ACHN (cell line): ENCODE data around the gene ARSH.
"Not testable (repeated sequence)": the region's sequence is repeated elsewhere in the genome, so short reads cannot be mapped to it uniquely, and the experiment has no call there.

Experiments
- DNase-seq: peaks from one replicate; pipeline ENCODE4 v3.0.0-alpha.2; 2015
- in situ Hi-C: cut with HindIII; loops from 2 replicates; pipeline ENCODE4 v1.10.0; 2017; ENCODE audit warnings: low sequenced_read_pairs, low pct_ligation_motif_present, low pct_unique_long_range_greater_than_20kb

The ARSH gene, protein sequence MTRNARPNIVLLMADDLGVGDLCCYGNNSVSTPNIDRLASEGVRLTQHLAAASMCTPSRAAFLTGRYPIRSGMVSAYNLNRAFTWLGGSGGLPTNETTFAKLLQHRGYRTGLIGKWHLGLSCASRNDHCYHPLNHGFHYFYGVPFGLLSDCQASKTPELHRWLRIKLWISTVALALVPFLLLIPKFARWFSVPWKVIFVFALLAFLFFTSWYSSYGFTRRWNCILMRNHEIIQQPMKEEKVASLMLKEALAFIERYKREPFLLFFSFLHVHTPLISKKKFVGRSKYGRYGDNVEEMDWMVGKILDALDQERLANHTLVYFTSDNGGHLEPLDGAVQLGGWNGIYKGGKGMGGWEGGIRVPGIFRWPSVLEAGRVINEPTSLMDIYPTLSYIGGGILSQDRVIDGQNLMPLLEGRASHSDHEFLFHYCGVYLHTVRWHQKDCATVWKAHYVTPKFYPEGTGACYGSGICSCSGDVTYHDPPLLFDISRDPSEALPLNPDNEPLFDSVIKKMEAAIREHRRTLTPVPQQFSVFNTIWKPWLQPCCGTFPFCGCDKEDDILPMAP

GRCh38 chrX:3006495-3006894, at the start of gene ARSH:
Gene ARSH (plus strand): TSS chrX:3006546. CDS start chrX:3006613, 67 bp downstream.
- DNase-seq: no peak
- in situ Hi-C loops: no loop called here

GRCh38 chrX:2958199-2958598, 48.1 kb upstream of the ARSH start:
- no peak for DNase-seq
- in situ Hi-C loops: no loop called here

DNA sequence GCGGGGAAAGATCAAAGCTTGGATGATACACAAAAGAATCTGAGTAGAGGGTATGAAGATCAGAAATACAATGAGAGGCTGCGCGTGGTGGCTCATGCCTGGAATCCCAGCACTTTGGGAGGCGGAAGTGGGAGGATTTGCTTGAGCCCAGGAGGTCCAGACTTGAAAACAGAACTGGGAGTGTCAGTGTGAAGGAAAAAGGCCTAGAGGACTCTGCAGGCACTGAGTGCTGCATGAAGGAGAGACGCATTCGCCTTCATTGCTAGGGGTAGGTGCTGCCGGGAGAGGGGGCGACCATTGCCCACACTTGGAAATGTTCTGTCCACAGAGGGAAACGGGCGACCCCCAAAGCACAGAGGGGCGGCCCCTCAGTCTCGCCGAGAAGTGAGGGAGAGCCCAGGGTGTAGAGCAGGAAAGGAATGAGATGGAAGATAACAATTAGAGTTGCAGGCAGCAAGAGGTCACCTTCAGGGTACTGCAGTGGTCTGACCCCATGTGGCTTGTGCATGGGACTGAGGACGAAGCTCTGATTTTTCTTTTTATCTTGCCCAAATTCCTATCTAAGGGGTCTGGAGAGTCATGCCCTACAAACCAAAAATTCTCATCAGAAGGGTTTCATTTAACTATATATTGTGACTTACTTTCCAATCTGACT, 45.4 kb upstream of the ARSH start:
- in situ Hi-C loops: no loop called here

GRCh38 chrX:2962381-2962780, 44.0 kb upstream of the ARSH start:
- in situ Hi-C loops: no loop called here
- no peak for DNase-seq

More for the DNA sequence above, 45.4 kb upstream of the ARSH start:
- no peak for DNase-seq

- DNase-seq, in situ Hi-C loops: not testable (repeated sequence)
Observed at GRCh38 chrX:2963449-2963848, 42.9 kb upstream of the ARSH start.

DNA sequence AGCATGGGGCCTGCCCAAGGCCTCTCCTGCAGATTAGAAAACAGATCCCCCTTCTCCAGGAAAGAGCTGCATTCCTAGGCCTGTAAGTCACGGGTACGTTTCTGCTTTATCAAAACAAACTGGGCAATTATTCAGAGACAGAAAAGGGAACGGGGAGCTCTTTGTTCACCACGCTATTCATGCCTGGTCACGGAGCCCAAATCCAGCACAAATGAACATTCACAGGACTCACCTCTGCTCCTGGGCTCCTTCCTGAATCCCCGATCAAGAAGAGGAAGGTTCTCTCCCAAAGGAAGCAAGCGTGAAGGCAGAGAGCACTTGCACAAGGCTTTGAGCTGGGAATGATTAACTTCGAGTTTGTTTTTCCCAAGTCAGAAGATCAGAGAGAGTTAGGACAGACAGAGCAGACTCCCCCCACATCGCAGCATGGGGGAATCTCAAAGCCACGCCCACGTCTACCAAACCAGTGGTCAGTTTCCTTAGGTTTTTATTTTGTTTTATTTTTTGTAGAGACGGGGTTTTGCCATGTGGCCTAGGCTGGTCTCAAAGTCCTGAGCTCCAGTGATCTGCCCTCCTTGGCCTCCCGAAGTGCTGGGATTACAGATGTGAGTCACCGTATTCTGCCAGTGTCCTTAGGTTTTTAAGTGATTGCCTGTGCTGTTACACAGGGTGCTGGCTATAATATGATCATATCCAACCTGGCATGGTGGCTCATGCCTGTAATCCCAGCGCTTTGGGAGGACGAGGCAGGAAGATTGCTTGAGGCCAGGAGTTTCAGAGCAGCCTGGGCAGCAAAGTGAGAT, 42.2 kb upstream of the ARSH start:
- in situ Hi-C loops: not testable (repeated sequence)
- peak; percentile 71 for DNase-seq

DNA sequence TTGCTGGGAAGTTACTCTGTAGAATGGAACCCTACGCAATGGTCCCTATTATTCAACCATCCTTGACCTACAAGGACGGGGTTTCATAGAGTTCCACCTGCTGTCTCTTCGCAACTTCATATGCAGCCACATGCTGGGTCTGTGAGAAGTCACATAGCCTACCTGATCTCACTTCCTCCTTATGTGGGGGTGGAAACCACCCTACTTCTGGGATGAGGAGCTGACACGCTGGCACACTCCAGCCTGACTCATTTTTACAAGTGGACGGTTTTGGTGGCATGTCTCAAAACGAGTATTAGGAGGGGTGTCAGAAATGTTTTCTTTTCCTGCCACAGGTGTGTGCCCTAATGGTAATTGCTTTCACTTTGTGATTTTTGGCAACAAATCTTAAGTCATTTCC, 40.4 kb upstream of the ARSH start:
- in situ Hi-C loops: no loop called here
- DNase-seq: no peak

GRCh38 chrX:2967012-2967411, 39.3 kb upstream of the ARSH start:
- in situ Hi-C loops: no loop called here
- DNase-seq: no peak

DNA sequence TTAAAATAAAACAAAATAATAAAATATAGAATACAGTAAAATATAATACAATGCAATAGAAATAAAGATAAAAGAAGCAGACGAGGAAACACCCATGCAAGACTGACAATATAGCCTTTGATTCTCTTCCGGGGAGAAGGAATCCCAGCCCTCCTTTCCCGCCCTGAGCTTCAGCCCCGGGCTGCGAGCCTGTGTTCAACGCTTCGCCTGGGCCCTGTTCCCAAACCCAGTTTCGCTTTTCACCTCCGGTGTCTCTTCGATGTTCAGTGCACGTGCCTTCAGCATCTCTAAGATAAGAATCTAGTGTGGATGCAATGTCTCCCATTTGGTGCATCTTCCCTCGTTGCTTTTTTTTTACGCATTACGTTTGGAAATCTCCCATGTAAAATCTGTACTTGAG, 38.8 kb upstream of the ARSH start:
- no peak for DNase-seq
- in situ Hi-C loops: no loop called here

GRCh38 chrX:2967998-2968909, 38.1 kb upstream of the ARSH start:
- DNase-seq: no peak
- in situ Hi-C loops: no loop called here

GRCh38 chrX:2969021-2969420, 37.3 kb upstream of the ARSH start:
- no peak for DNase-seq
- in situ Hi-C loops: no loop called here

- no peak for DNase-seq
- in situ Hi-C loops: no loop called here
Observed at GRCh38 chrX:2972391-2972790, 34.0 kb upstream of the ARSH start.

DNA sequence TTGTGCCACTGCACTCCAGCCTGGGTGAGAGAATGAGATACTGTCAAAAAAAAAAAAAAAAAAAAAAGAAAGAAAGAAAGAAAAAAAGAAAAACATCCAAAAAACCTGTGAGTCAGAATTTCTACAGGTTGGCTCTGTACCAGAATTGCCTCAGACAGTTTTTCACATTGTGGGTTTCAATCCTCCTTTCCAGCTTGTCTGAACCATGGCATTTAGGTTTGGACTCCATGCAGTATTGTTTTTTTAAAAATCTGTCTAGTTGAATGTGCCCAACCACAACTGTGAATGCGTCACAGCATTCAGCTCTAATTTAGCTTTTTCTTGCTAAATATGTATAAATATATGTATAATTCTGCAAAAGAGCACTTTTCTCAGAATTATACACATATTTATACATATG, 31.4 kb upstream of the ARSH start:
- in situ Hi-C loops: no loop called here
- no peak for DNase-seq

GRCh38 chrX:2978639-2979038, 27.7 kb upstream of the ARSH start:
- DNase-seq, in situ Hi-C loops: not testable (repeated sequence)

DNA sequence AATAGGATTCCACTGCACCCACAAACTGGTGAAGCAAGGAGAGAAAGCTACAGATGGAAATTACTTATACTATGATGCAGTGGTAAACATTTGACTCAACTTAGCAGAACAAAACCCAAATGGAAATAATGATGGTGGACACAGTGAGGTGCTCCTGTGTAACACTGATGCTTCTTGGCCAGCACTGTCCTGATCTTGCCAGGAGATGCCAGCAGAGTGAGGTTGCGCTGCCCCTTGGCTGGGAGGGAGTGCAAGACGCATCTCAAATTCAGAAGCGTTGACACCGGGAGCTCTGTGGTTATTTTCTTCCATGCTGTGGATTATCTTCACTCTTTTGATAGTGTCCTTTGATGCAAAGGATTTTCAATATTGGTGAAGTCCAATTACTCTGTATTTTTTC, 22.0 kb upstream of the ARSH start:
- DNase-seq: no peak
- in situ Hi-C loops: no loop called here

DNA sequence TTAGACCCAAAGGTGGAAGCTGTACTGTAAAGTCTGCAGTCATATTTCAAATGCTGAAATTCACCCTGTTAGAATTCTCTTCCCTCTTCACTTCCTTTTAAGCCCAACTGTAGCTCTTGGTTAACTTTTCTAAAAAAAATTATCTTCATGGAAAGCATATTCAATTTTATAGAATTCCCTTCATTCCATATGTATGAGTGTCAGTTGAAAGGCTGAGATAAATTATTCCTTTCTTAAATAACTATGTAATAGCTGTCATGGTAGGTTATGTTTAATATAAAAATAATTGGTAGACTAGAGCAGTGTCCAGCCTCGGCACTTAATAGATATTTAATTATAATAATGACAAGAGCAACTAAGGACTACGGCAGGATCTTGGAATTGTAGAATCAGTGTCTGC, 16.8 kb upstream of the ARSH start:
- no peak for DNase-seq
- in situ Hi-C loops: no loop called here

- in situ Hi-C loops: no loop called here
- no peak for DNase-seq
Observed at GRCh38 chrX:3010532-3010931, 4.2 kb downstream of the ARSH start.

GRCh38 chrX:3017492-3017891, 11.1 kb downstream of the ARSH start:
- in situ Hi-C loops: no loop called here
- DNase-seq: no peak
